Limb (tissue), 2 donors: ENCODE results near the gene PRUNE2.
"Not testable (repeated sequence)": the region's sequence is repeated elsewhere in the genome, so short reads cannot be mapped to it uniquely, and the experiment has no call there.

Experiments used
- DNase-seq, 2 donors: peaks; one replicate each; pipeline ENCODE4 v3.0.0-alpha.2; 2016; ENCODE audit errors: extremely low spot score in 2 of 2

The PRUNE2 gene

GRCh38 chr9:76868897-76869296 lies 37.0 kb downstream of the PRUNE2 start:
- no peak for DNase-seq

- no peak for DNase-seq
These were observed 39.2 kb downstream of the PRUNE2 start for GRCh38 chr9:76866689-76867088.

GRCh38 chr9:76863832-76864231 lies 42.1 kb downstream of the PRUNE2 start:
- DNase-seq: no peak

- no peak for DNase-seq
These were observed 46.1 kb downstream of the PRUNE2 start for GRCh38 chr9:76859860-76860259.

- not testable (repeated sequence) for DNase-seq
These were observed 47.7 kb downstream of the PRUNE2 start for GRCh38 chr9:76858248-76858647.

GRCh38 chr9:76856016-76856415 lies 49.9 kb downstream of the PRUNE2 start:
- no peak for DNase-seq

- no peak for DNase-seq
These were observed 50.9 kb downstream of the PRUNE2 start for GRCh38 chr9:76855015-76855414.

GRCh38 chr9:76852026-76852425 lies 53.9 kb downstream of the PRUNE2 start:
- no peak for DNase-seq

- DNase-seq: no peak
These were observed 59.6 kb downstream of the PRUNE2 start for GRCh38 chr9:76846297-76846696.

GRCh38 chr9:76845254-76845653 lies 60.7 kb downstream of the PRUNE2 start:
- DNase-seq: no peak

GRCh38 chr9:76835571-76836283 lies 70.2 kb downstream of the PRUNE2 start:
- DNase-seq: peak in 1 of 2 donors; percentile 28

GRCh38 chr9:76828447-76828846 lies 77.5 kb downstream of the PRUNE2 start:
- no peak for DNase-seq

GRCh38 chr9:76827296-76828080 lies 78.4 kb downstream of the PRUNE2 start:
- DNase-seq: no peak

GRCh38 chr9:76820431-76820830 lies 85.5 kb downstream of the PRUNE2 start:
- no peak for DNase-seq

- DNase-seq: no peak
These were observed 87.6 kb downstream of the PRUNE2 start for GRCh38 chr9:76818271-76818670.

GRCh38 chr9:76817489-76817888 lies 88.4 kb downstream of the PRUNE2 start:
- DNase-seq: no peak

GRCh38 chr9:76812591-76812990 lies 93.3 kb downstream of the PRUNE2 start:
- DNase-seq: no peak

- peak; percentile 51 to 58 for DNase-seq
These were observed 95.4 kb downstream of the PRUNE2 start for GRCh38 chr9:76810377-76810957.

GRCh38 chr9:76808636-76809035 lies 97.3 kb downstream of the PRUNE2 start:
- DNase-seq: no peak

GRCh38 chr9:76803762-76804161 lies 102.2 kb downstream of the PRUNE2 start:
- no peak for DNase-seq

GRCh38 chr9:76803083-76803482 lies 102.8 kb downstream of the PRUNE2 start:
- DNase-seq: no peak

- no peak for DNase-seq
These were observed 105.0 kb downstream of the PRUNE2 start for GRCh38 chr9:76800901-76801300.

- DNase-seq: no peak
These were observed 106.4 kb downstream of the PRUNE2 start for GRCh38 chr9:76799473-76799872.
